MM.1S (cell line): ENCODE measurements around the gene CDC16.

Source experiments
- DNase-seq: peaks from one replicate; pipeline ENCODE4 v3.0.0-alpha.2; 2015
- H2AFZ ChIP-seq: fragments of 300-600 bp; sonication (generic); 2 replicates; pipeline ENCODE4 v1.6.0; 2016; ENCODE audit warnings: antibody characterized with exemption, low read length
- H3F3A ChIP-seq: fragments of 300-600 bp; sonication (generic); 2 replicates; pipeline ENCODE4 v1.6.1; 2016; ENCODE audit warnings: mild to moderate bottlenecking, antibody characterized with exemption, low read length, moderate library complexity, mixed read lengths; ENCODE audit not compliant: insufficient read depth
- H3K27ac ChIP-seq: fragments of 300-600 bp; sonication (generic); 2 replicates; pipeline ENCODE4 v1.5.1; 2016; ENCODE audit warnings: mild to moderate bottlenecking, low read length
- H3K27me3 ChIP-seq: fragments of 300-600 bp; sonication (generic); replicated peaks from 2 replicates; pipeline ENCODE4 v1.6.0; 2016; ENCODE audit warnings: low read length; ENCODE audit not compliant: insufficient read depth
- H3K36me3 ChIP-seq: fragments of 300-600 bp; sonication (generic); replicated peaks from 2 replicates; pipeline ENCODE4 v1.6.1; 2016; ENCODE audit warnings: mild to moderate bottlenecking, low read length, mixed read lengths; ENCODE audit not compliant: insufficient read depth
- H3K4me1 ChIP-seq: fragments of 300-600 bp; sonication (generic); 2 replicates; pipeline ENCODE4 v1.6.1; 2016; ENCODE audit warnings: low read length, mixed read lengths
- H3K4me2 ChIP-seq: fragments of 300-600 bp; sonication (generic); 2 replicates; pipeline ENCODE4 v1.6.0; 2016; ENCODE audit warnings: low read depth, low read length
- H3K4me3 ChIP-seq: fragments of 300-600 bp; sonication (generic); 2 replicates; pipeline ENCODE4 v1.5.1; 2016; ENCODE audit warnings: low read length, mixed read lengths
- H3K79me2 ChIP-seq: fragments of 300-600 bp; sonication (generic); 2 replicates; pipeline ENCODE4 v1.6.1; 2016; ENCODE audit warnings: mixed run types, low read length, mixed read lengths
- H3K9ac ChIP-seq: fragments of 300-600 bp; sonication (generic); 2 replicates; pipeline ENCODE4 v1.6.1; 2016; ENCODE audit warnings: low read length, mixed read lengths
- H3K9me2 ChIP-seq: fragments of 300-600 bp; sonication (generic); replicated peaks from 2 replicates; pipeline ENCODE4 v1.6.1; 2016; ENCODE audit warnings: mild to moderate bottlenecking, low read length, mixed read lengths; ENCODE audit not compliant: insufficient read depth
- H3K9me3 ChIP-seq: fragments of 300-600 bp; sonication (generic); replicated peaks from 2 replicates; pipeline ENCODE4 v1.6.1; 2016; ENCODE audit warnings: mild to moderate bottlenecking, low read length, mixed read lengths; ENCODE audit not compliant: insufficient read depth
- H4K20me1 ChIP-seq: fragments of 300-600 bp; sonication (generic); 2 replicates; pipeline ENCODE4 v1.6.1; 2016; ENCODE audit warnings: mild to moderate bottlenecking, low read length, moderate library complexity, mixed read lengths; ENCODE audit not compliant: insufficient read depth
- CTCF ChIP-seq: fragments of 300-600 bp; sonication (generic); IDR thresholded peaks from 2 replicates; pipeline ENCODE4 v1.5.1; 2016; ENCODE audit warnings: antibody characterized with exemption, low read length, mixed read lengths
- EZH2 ChIP-seq: fragments of 300-600 bp; sonication (generic); optimal IDR thresholded peaks from 2 replicates; pipeline ENCODE3; 2017; ENCODE audit warnings: low read depth, mild to moderate bottlenecking, antibody characterized with exemption, low read length, mixed read lengths
- EZH2phosphoT487 ChIP-seq: fragments of 300-600 bp; sonication (generic); IDR thresholded peaks from 2 replicates; pipeline ENCODE4 v1.6.1; 2018; ENCODE audit warnings: antibody characterized with exemption, low read length

CDC16 gene

GRCh38 chr13:114236227-114236626, 1.5 kb downstream of the CDC16 start:
- Histone ChIP-seq H3K9me2 (no peaks in the 10 kb centered on the region), H3F3A (peaks cover 4% of the 10 kb centered on the region; the same call in 1 of the 2 replicates), H3K79me2 (peaks cover 53% of the 10 kb centered on the region), H3K36me3 (peaks cover 12% of the 10 kb centered on the region), H3K9me3 (no peaks in the 10 kb centered on the region), H3K9ac (peak overlapping the region; percentile 97), H3K4me3 (peak overlapping the region; percentile 96), H3K27me3 (no peaks in the 10 kb centered on the region), H2AFZ (no peak overlapping the region), H4K20me1 (no peaks in the 10 kb centered on the region), H3K4me2 (peak overlapping the region; percentile 97), H3K4me1 (peaks cover 4% of the 10 kb centered on the region; the same call in 1 of the 2 replicates), H3K27ac (no peak overlapping the region)
- TF ChIP-seq EZH2phosphoT487, result no peak
- no peak for TF ChIP-seq CTCF
- no peak for TF ChIP-seq EZH2
- no peak for DNase-seq

GRCh38 chr13:114237415-114238112, 2.9 kb downstream of the CDC16 start:
- Histone ChIP-seq H4K20me1 (no peaks in the 10 kb centered on the region), H3K36me3 (peaks cover 20% of the 10 kb centered on the region), H3F3A (peaks cover 4% of the 10 kb centered on the region; the same call in 1 of the 2 replicates), H3K27ac (no peak overlapping the region), H3K79me2 (peaks cover 66% of the 10 kb centered on the region), H3K4me2 (no peak overlapping the region), H3K9me2 (no peaks in the 10 kb centered on the region), H3K9ac (no peak overlapping the region), H2AFZ (no peak overlapping the region), H3K4me3 (no peak overlapping the region), H3K9me3 (no peaks in the 10 kb centered on the region), H3K4me1 (peaks cover 4% of the 10 kb centered on the region; the same call in 1 of the 2 replicates), H3K27me3 (no peaks in the 10 kb centered on the region)
- DNase-seq, result no peak
- TF ChIP-seq EZH2phosphoT487, result no peak
- no peak for TF ChIP-seq CTCF
- TF ChIP-seq EZH2, result no peak

GRCh38 chr13:114241918-114242317, 7.2 kb downstream of the CDC16 start:
- Histone ChIP-seq H3K4me1 (no peaks in the 10 kb centered on the region), H4K20me1 (no peaks in the 10 kb centered on the region), H3K27ac (no peak overlapping the region), H3K27me3 (no peaks in the 10 kb centered on the region), H3K36me3 (peaks cover 46% of the 10 kb centered on the region), H3K9ac (no peak overlapping the region), H3K4me3 (no peak overlapping the region), H3F3A (no peaks in the 10 kb centered on the region), H3K4me2 (no peak overlapping the region), H3K9me2 (no peaks in the 10 kb centered on the region), H2AFZ (no peak overlapping the region), H3K79me2 (peaks cover 63% of the 10 kb centered on the region), H3K9me3 (no peaks in the 10 kb centered on the region)
- TF ChIP-seq CTCF (no peak), EZH2phosphoT487 (no peak), EZH2 (no peak)
- no peak for DNase-seq
